ENCODE measurements around the gene CFAP74. TPM values are rescaled to one million over a fixed set of nuclear protein-coding genes. Genes with fewer than 3 reads are reported as not detected.

Gene CFAP74
- total and polyA plus RNA-seq, 2 of the 4 experiments (the other 2 are of a cell fraction) = not detected

GRCh38 chr1:1890506-1891348 lies 112.9 kb downstream of the CFAP74 start, which contains the start of gene GNB1:
TSS of gene GNB1 (minus strand) at chr1:1891087. CDS start at chr1:1825453, 65,634 bp downstream.
- CTCF ChIA-PET = interaction anchor here (1.6 kb wide), 1 partner anchor 16 kb away, joined by 6 read pairs; no protein-coding TSS in a partner anchor
- Histone ChIP-seq H3K27ac (ENCODE audit: insufficient read depth, low read length) (peak within 1 kb of the TSS; percentile 96), H2BK5ac (ENCODE audit: low read depth, low read length, poor library complexity, severe bottlenecking) (peak within 1 kb of the TSS; percentile 93), H3K4me2 (ENCODE audit: low read depth, low read length) (peak within 1 kb of the TSS; percentile 98), H2BK15ac (ENCODE audit: low read depth, low read length) (no peak within 1 kb of the TSS), H3K56ac (ENCODE audit: extremely low read depth, insufficient read depth, low read length) (peak within 1 kb of the TSS; percentile 76), H3K14ac (replicated peaks; ENCODE audit: low read depth, low read length) (peak within 1 kb of the TSS; percentile 87), H3K9me3 (ENCODE audit: control insufficient read depth, insufficient read depth, low read length) (no peaks in the 10 kb centered on the region), H4K8ac (ENCODE audit: low read depth in 2 of 2, low read length in 2 of 2) (peak within 1 kb of the TSS; percentile 94 to 96), H4K91ac (ENCODE audit: insufficient read depth, low read depth, low read length) (peak within 1 kb of the TSS; percentile 87), H2BK20ac (ENCODE audit: low read depth, low read length) (no peak within 1 kb of the TSS), H3K27me3 (ENCODE audit: control insufficient read depth, insufficient read depth, low read length) (no peaks in the 10 kb centered on the region), H4K5ac (ENCODE audit: low read depth, low read length) (peak within 1 kb of the TSS; percentile 88), H3K36me3 (ENCODE audit: control insufficient read depth, insufficient read depth, low read length) (no peaks in the 10 kb centered on the region), H3K4me1 (ENCODE audit: control insufficient read depth, insufficient read depth, low read length) (peaks cover 11% of the 10 kb centered on the region), H3K79me1 (ENCODE audit: low read depth in 1 of 2, low read length in 2 of 2) (peaks cover 13 to 21% of the 10 kb centered on the region in 2 experiments), H3K9ac (ENCODE audit: low read depth, low read length) (peak within 1 kb of the TSS; percentile 91), H2AK5ac (ENCODE audit: low read depth, low read length) (peak within 1 kb of the TSS; percentile 99), H2AK9ac (replicated peaks; ENCODE audit: low read depth, low read length, poor library complexity) (peak within 1 kb of the TSS; percentile 98), H3K4me3 (ENCODE audit: insufficient read depth, low read depth, low read length) (peak within 1 kb of the TSS; percentile 92), H3K18ac (ENCODE audit: low read depth, low read length) (peak within 1 kb of the TSS; percentile 56), H3K4ac (ENCODE audit: low read depth, low read length) (peak within 1 kb of the TSS; percentile 95), H4K20me1 (ENCODE audit: insufficient read depth, low read length) (peaks cover 43% of the 10 kb centered on the region), H2BK120ac (ENCODE audit: low read depth, low read length) (peak within 1 kb of the TSS; percentile 49; the same call in 1 of the 2 replicates), H3K9me1 (ENCODE audit: insufficient read depth, low read length) (peaks cover under 1% of the 10 kb centered on the region), H3K23ac (ENCODE audit: low read depth, low read length) (peak within 1 kb of the TSS; percentile 68), H2AFZ (replicated peaks; ENCODE audit: low read length, poor library complexity) (peak within 1 kb of the TSS; percentile 95)
- BruUV-seq (replicated peaks) = no TSS peak
- DNase-seq = peak; percentile 88
- dilution Hi-C loops (cut with HindIII; ENCODE audit: low sequenced_read_pairs, unreplicated experiment) = no loop called here
- ATAC-seq (ENCODE audit: low read depth) = peak; percentile 77
- in situ Hi-C loops (cut with MboI; ENCODE audit: low sequenced_read_pairs) = no loop called here
- POLR2A ChIA-PET (ENCODE audit: unreplicated experiment) = no interaction called here
- WGBS, 2 experiments (ENCODE audit: extremely low coverage in 2 of 2, insufficient read length in 1 of 2) = 0% methylated on average over 33 of the region's 137 CpGs; no CpG with 5 or more reads in 1 of the 2 experiments
- intact Hi-C loops (cut with micrococcal nuclease) = no loop called here
- TF ChIP-seq ELK1 (IDR thresholded peaks at IDR 0.05; ENCODE audit: borderline replicate concordance, low read depth, low read length) (no peak), SMC3 (IDR thresholded peaks at IDR 0.05; ENCODE audit: low read depth, low read length) (no peak), RFX5 (IDR thresholded peaks at IDR 0.05; ENCODE audit: low read depth, low read length) (no peak), USF2 (IDR thresholded peaks at IDR 0.05; ENCODE audit: low read depth, low read length) (peak; percentile 24; the same call in 1 of the 2 replicates), MAZ (IDR thresholded peaks at IDR 0.05; ENCODE audit: borderline replicate concordance, low read depth, low read length) (peak; percentile 73; the same call in 1 of the 2 replicates), BHLHE40 (IDR thresholded peaks at IDR 0.05; ENCODE audit: low read depth, low read length) (no peak; the same call in 1 of the 2 replicates), RAD21 (IDR thresholded peaks at IDR 0.05; ENCODE audit: low read length) (no peak), CHD1 (IDR thresholded peaks at IDR 0.05; ENCODE audit: low read depth, low read length) (no peak), RCOR1 (IDR thresholded peaks at IDR 0.05; ENCODE audit: insufficient replicate concordance, low read length) (no peak), CTCF (conservative IDR thresholded peaks at IDR 0.05; ENCODE audit: low read depth, low read length) (no peak), POLR2A (IDR thresholded peaks at IDR 0.05; ENCODE audit: low read depth, low read length) (peak; percentile 49), FOS (IDR thresholded peaks at IDR 0.05; ENCODE audit: low read depth, low read length) (0 out of 2 replicates have a peak, but pooled peaks have one; percentile 30), NFE2L2 (IDR thresholded peaks at IDR 0.05; ENCODE audit: low read depth, low read length) (no peak)
